Measurements from ENCODE around the gene NPHP4. TPM values are rescaled to one million over a fixed set of nuclear protein-coding genes. Genes with fewer than 3 reads are reported as not detected.

NPHP4 gene
- total RNA-seq, 1 donor from 2014 or later, result 11.3 TPM

GRCh38 chr1:5966543-5967205, 25.6 kb downstream of the NPHP4 start:
- H3K4me1 ChIP-seq, result no peaks in the 10 kb centered on the region
- no peak for TF ChIP-seq POLR2A (IDR thresholded peaks at IDR 0.05)
- TF ChIP-seq POLR2AphosphoS5 (IDR thresholded peaks at IDR 0.05; ENCODE audit: insufficient read depth in 1 of 2, low read depth in 1 of 2), result no peak
- no peak for TF ChIP-seq CTCF (IDR thresholded peaks at IDR 0.05)
- no peak overlapping the region for H3K4me3 ChIP-seq
- no peaks in the 10 kb centered on the region for H3K9me3 ChIP-seq
- DNase-seq (ENCODE audit: extremely low spot score in 2 of 2), result no peak
- peaks cover 0 to 13% of the 10 kb centered on the region in 2 donors for H3K36me3 ChIP-seq
- H3K27ac ChIP-seq, result no peak overlapping the region
- intact Hi-C loops (cut with DNase I), result no loop called here
- H3K27me3 ChIP-seq, result no peaks in the 10 kb centered on the region

GRCh38 chr1:5965586-5966131, 26.6 kb downstream of the NPHP4 start:
- Histone ChIP-seq H3K36me3 (peaks cover 0 to 13% of the 10 kb centered on the region in 2 donors), H3K4me1 (no peaks in the 10 kb centered on the region), H3K27ac (no peak overlapping the region), H3K27me3 (no peaks in the 10 kb centered on the region), H3K4me3 (no peak overlapping the region), H3K9me3 (no peaks in the 10 kb centered on the region)
- intact Hi-C loops (cut with DNase I), result no loop called here
- TF ChIP-seq POLR2A (IDR thresholded peaks at IDR 0.05) (no peak), POLR2AphosphoS5 (IDR thresholded peaks at IDR 0.05; ENCODE audit: insufficient read depth in 1 of 2, low read depth in 1 of 2) (no peak), CTCF (IDR thresholded peaks at IDR 0.05) (no peak)
- no peak for DNase-seq (ENCODE audit: extremely low spot score in 2 of 2)

- intact Hi-C loops (cut with DNase I), result no loop called here
- Histone ChIP-seq H3K4me3 (no peak overlapping the region), H3K27me3 (no peaks in the 10 kb centered on the region), H3K9me3 (no peaks in the 10 kb centered on the region), H3K27ac (no peak overlapping the region), H3K36me3 (peaks cover 0 to 16% of the 10 kb centered on the region in 2 donors), H3K4me1 (no peaks in the 10 kb centered on the region)
- no peak for TF ChIP-seq POLR2A (IDR thresholded peaks at IDR 0.05)
- no peak for TF ChIP-seq CTCF (IDR thresholded peaks at IDR 0.05)
- no peak for TF ChIP-seq POLR2AphosphoS5 (IDR thresholded peaks at IDR 0.05; ENCODE audit: insufficient read depth in 1 of 2, low read depth in 1 of 2)
- no peak for DNase-seq (ENCODE audit: extremely low spot score in 2 of 2)
Measured at GRCh38 chr1:5962265-5963105, 29.7 kb downstream of the NPHP4 start.

GRCh38 chr1:5961601-5962000, 30.6 kb downstream of the NPHP4 start:
- Histone ChIP-seq H3K27me3 (no peaks in the 10 kb centered on the region), H3K27ac (no peak overlapping the region), H3K4me1 (no peaks in the 10 kb centered on the region), H3K4me3 (no peak overlapping the region), H3K36me3 (peaks cover 0 to 13% of the 10 kb centered on the region in 2 donors), H3K9me3 (no peaks in the 10 kb centered on the region)
- intact Hi-C loops (cut with DNase I), result no loop called here
- DNase-seq (ENCODE audit: extremely low spot score in 2 of 2), result no peak
- no peak for TF ChIP-seq CTCF (IDR thresholded peaks at IDR 0.05)
- TF ChIP-seq POLR2A (IDR thresholded peaks at IDR 0.05), result no peak
- no peak for TF ChIP-seq POLR2AphosphoS5 (IDR thresholded peaks at IDR 0.05; ENCODE audit: insufficient read depth in 1 of 2, low read depth in 1 of 2)
